Heart left ventricle (tissue), 16 donors: ENCODE data around the gene GBGT1. TPM values are rescaled to one million over a fixed set of nuclear protein-coding genes. Genes with fewer than 3 reads are reported as not detected.
A peak's percentile ranks its signal among the peaks of the same experiment; 100 is the strongest.

Source experiments
- ATAC-seq, 4 donors: fragments of 200-7000 bp; cut with Tn5 transposase; one replicate each; pipeline ENCODE4 v1.9.1; 2020 to 2022; ENCODE audit warnings: moderate library complexity in 4 of 4, mild to moderate bottlenecking in 3 of 4, moderate number of reproducible peaks in 1 of 4
- DNase-seq, 5 donors: peaks; one replicate each; pipeline ENCODE4 v3.0.0-alpha.2; 2020
- H3K27ac ChIP-seq, 12 donors: fragments of 200-600 bp; sonication (generic) in 4 of 12; one replicate each; pipeline versions ENCODE4 v1.5.0 to v1.8.0; 2016 to 2022; ENCODE audit warnings: mild to moderate bottlenecking in 2 of 12
- H3K27me3 ChIP-seq, 9 donors: fragments of 200-600 bp; sonication (generic) in 2 of 9; one replicate each; pipeline versions ENCODE4 v1.5.1 to v1.8.0; 2016 to 2022; ENCODE audit warnings: mild to moderate bottlenecking in 3 of 9
- H3K36me3 ChIP-seq, 9 donors: fragments of 200-600 bp; sonication (generic) in 2 of 9; one replicate each; pipeline versions ENCODE4 v1.5.0 to v1.8.0; 2018 to 2022; ENCODE audit warnings: mild to moderate bottlenecking in 2 of 9
- H3K4me1 ChIP-seq, 12 donors: fragments of 200-600 bp; sonication (generic) in 4 of 12; one replicate each; pipeline versions ENCODE4 v1.5.0 to v1.8.0; 2016 to 2022; ENCODE audit warnings: mild to moderate bottlenecking in 3 of 12
- H3K4me3 ChIP-seq, 12 donors: fragments of 200-600 bp; sonication (generic) in 4 of 12; one replicate each; pipeline versions ENCODE4 v1.5.0 to v1.8.0; 2017 to 2022; ENCODE audit warnings: mild to moderate bottlenecking in 9 of 12, moderate library complexity in 4 of 12
- H3K9me3 ChIP-seq, 12 donors: fragments of 200-600 bp; sonication (generic) in 4 of 12; one replicate each; pipeline versions ENCODE4 v1.5.0 to v1.8.0; 2016 to 2022; ENCODE audit warnings: mild to moderate bottlenecking in 1 of 12
- CTCF ChIP-seq, 12 donors: fragments of 200-600 bp; sonication (generic) in 4 of 12; IDR thresholded peaks; one replicate each; pipeline versions ENCODE4 v1.5.0 to v1.8.0; 2018 to 2022; ENCODE audit warnings: antibody characterized with exemption in 12 of 12, mild to moderate bottlenecking in 5 of 12
- POLR2A ChIP-seq, 2 donors: fragments of 450-650 bp; IDR thresholded peaks; one replicate each; pipeline ENCODE4 v1.6.1; 2017; ENCODE audit warnings: antibody characterized with exemption in 2 of 2, mild to moderate bottlenecking in 2 of 2, moderate library complexity in 2 of 2
- WGBS, 4 donors: extraction: QIAGEN DNeasy Blood & Tissue Kit in 2 of 4; methylation state at CpG; one replicate each; pipeline versions ENCODE4 v1.1.5 to v1.1.7; 2013 to 2018; 5-methylcytosine and 5-hydroxymethylcytosine counted together
- intact Hi-C, 10 donors: fragments of 100-400 bp; cut with DNase I; formaldehyde crosslinking; loops; one replicate each; pipeline versions ENCODE4 v1.11.1 to v1.14.2; 2022
- polyA plus RNA-seq, 2 donors: library from polyadenylated mRNA; stranded (reverse); fragments of 200-250 nt; gene quantifications; one replicate each; pipeline ENCODE4 v1.2.3, GENCODE V29; 2013
- total RNA-seq, 9 donors: library from RNA; depleted of rRNA in 2 of 9; stranded (reverse); fragments of >200 nt in 2 of 9; fragmentation: NEBNext Ultra II Directional in 3 of 9; extraction: Animal tissue kit (Norgen Biotek cat#: 25700) in 3 of 9; gene quantifications; one replicate each; pipeline versions ENCODE4 v1.1.0 to v1.2.4, GENCODE V29; 2016 to 2023
- donor health status: ischemic (EF 13 %, LVEDD 7.1; RV severe dilation, severe dysfunction).
- donor health status: healthy with polysubstance abuse.
- donor health status: DM: no; HTN: yes; CAD: no.
- donor health status: DM: no; HTN: no; CAD: no.
- donor health status: ischemic (EF 25% LVEDD 6.9; RV normal size, moderate dysfunction).
- donor health status: ischemic (EF 25% LVEDD 5.7; RV mildly dilated, moderate dysfunction).
- donor health status: healthy.
- donor health status: DM: yes; HTN: yes; CAD: no.
- donor health status: ischemic (EF 35%, LVEDD 5.7; RV mildly dilated, moderate dysfunction).
- donor health status: nonischemic (EF 11% LVEDD 7.7; RV severe dilation, severe dysfunction).
- donor health status: DM: yes; HTN: yes; CAD: no.
- donor health status: PGD.
- donor health status: ischemic (EF 29% LVEDD 5.4; RV normal size, mild dysfunction).
- donor health status: nonischemic (EF 23%, LVEDD 6.1; RV moderate dilation, normal function).

The GBGT1 gene
- total and polyA plus RNA-seq, 11 donors, result 4.6 to 22.5 (median 7.0) TPM

- peaks cover 0 to 29% (median 16%) of the 10 kb centered on the region in 12 donors for H3K4me1 ChIP-seq
- 81 to 87% (median 86%) methylated on average over 17 of the region's 17 CpGs for WGBS, 4 donors
- H3K4me3 ChIP-seq, result no peak overlapping the region
- no peak overlapping the region for H3K27ac ChIP-seq
- TF ChIP-seq CTCF (IDR thresholded peaks at IDR 0.05), result no peak
- no peak for TF ChIP-seq POLR2A (IDR thresholded peaks at IDR 0.05)
- no peaks in the 10 kb centered on the region for H3K9me3 ChIP-seq
- DNase-seq, result no peak
- H3K27me3 ChIP-seq, result no peaks in the 10 kb centered on the region
- intact Hi-C loops, result no loop called here
- ATAC-seq, result no peak
- no peaks in the 10 kb centered on the region for H3K36me3 ChIP-seq
These were observed 2.7 kb upstream of the GBGT1 start for GRCh38 chr9:133166392-133166791.

- Histone ChIP-seq H3K27me3 (no peaks in the 10 kb centered on the region), H3K36me3 (peaks cover 0 to 1% (median 0%) of the 10 kb centered on the region in 9 donors), H3K27ac (no peak overlapping the region), H3K4me1 (peaks cover 0 to 39% (median 16%) of the 10 kb centered on the region in 12 donors), H3K4me3 (no peak overlapping the region), H3K9me3 (no peaks in the 10 kb centered on the region)
- ATAC-seq (no peak), DNase-seq (no peak)
- intact Hi-C loops, result no loop called here
- TF ChIP-seq POLR2A (IDR thresholded peaks at IDR 0.05) (no peak), CTCF (IDR thresholded peaks at IDR 0.05) (no peak)
- WGBS, 4 donors, result 92 to 97% (median 93%) methylated on average over 2 of the region's 2 CpGs
These were observed 1.7 kb upstream of the GBGT1 start for GRCh38 chr9:133165452-133165730.

- no peak for DNase-seq
- WGBS, 4 donors, result 70 to 79% (median 75%) methylated on average over 13 of the region's 13 CpGs
- Histone ChIP-seq H3K27me3 (no peaks in the 10 kb centered on the region), H3K27ac (peak overlapping the region in 11 of 12 donors; percentile 50 to 84 (median 78)), H3K36me3 (peaks cover 0 to 7% (median 0%) of the 10 kb centered on the region in 9 donors), H3K4me1 (peaks cover 0 to 41% (median 16%) of the 10 kb centered on the region in 12 donors), H3K9me3 (no peaks in the 10 kb centered on the region), H3K4me3 (peak overlapping the region; percentile 56 to 87 (median 74))
- TF ChIP-seq CTCF (IDR thresholded peaks at IDR 0.05) (no peak), POLR2A (IDR thresholded peaks at IDR 0.05) (no peak)
- intact Hi-C loops, result no loop called here
- ATAC-seq, result no peak
These were observed 477 bp upstream of the GBGT1 start for GRCh38 chr9:133164191-133164590.

GRCh38 chr9:133162861-133163503, 732 bp downstream of the GBGT1 start:
- Histone ChIP-seq H3K4me3 (peak overlapping the region; percentile 56 to 87 (median 74)), H3K27me3 (no peaks in the 10 kb centered on the region), H3K27ac (peak overlapping the region; percentile 29 to 84 (median 76)), H3K9me3 (no peaks in the 10 kb centered on the region), H3K4me1 (peaks cover 0 to 41% (median 16%) of the 10 kb centered on the region in 12 donors), H3K36me3 (peaks cover 0 to 16% (median 0%) of the 10 kb centered on the region in 9 donors)
- intact Hi-C loops, result no loop called here
- DNase-seq, result peak in 1 of 5 donors; percentile 70
- 29 to 48% (median 33%) methylated on average over 15 to 54 of the region's 54 CpGs for WGBS, 4 donors
- TF ChIP-seq CTCF (IDR thresholded peaks at IDR 0.05) (no peak), POLR2A (IDR thresholded peaks at IDR 0.05) (no peak)
- peak in 3 of 4 donors; percentile 1 to 7 (median 3) for ATAC-seq
